HG03175 (cell line): ENCODE results near the gene NUP93.

Experiments used
- ATAC-seq: cut with Tn5 transposase; IDR thresholded peaks from one replicate; pipeline ENCODE4 v1.9.1; 2021; ENCODE audit warnings: mild to moderate bottlenecking, moderate library complexity; ENCODE audit not compliant: unreplicated experiment

Gene NUP93

GRCh38 chr16:56844056-56844455 is 114.1 kb downstream of the NUP93 start:
- ATAC-seq, result no peak

GRCh38 chr16:56847173-56847910 is 117.4 kb downstream of the NUP93 start:
- ATAC-seq, result no peak

- ATAC-seq, result no peak
Observed at GRCh38 chr16:56848029-56848936, 118.4 kb downstream of the NUP93 start.

GRCh38 chr16:56848955-56849689 is 119.2 kb downstream of the NUP93 start:
- no peak for ATAC-seq

- no peak for ATAC-seq
Observed at GRCh38 chr16:56849690-56850680, 120.1 kb downstream of the NUP93 start.

- ATAC-seq, result no peak
Observed at GRCh38 chr16:56851671-56852400, 121.9 kb downstream of the NUP93 start.

GRCh38 chr16:56852401-56852730 is 122.4 kb downstream of the NUP93 start:
- no peak for ATAC-seq

- ATAC-seq, result no peak
Observed at GRCh38 chr16:56852968-56853367, 123.0 kb downstream of the NUP93 start.

- ATAC-seq, result no peak
Observed at GRCh38 chr16:56855201-56855600, 125.3 kb downstream of the NUP93 start.

GRCh38 chr16:56855946-56856345 is 126.0 kb downstream of the NUP93 start:
- ATAC-seq, result no peak

GRCh38 chr16:56856876-56857447 is 127.0 kb downstream of the NUP93 start:
- ATAC-seq, result no peak

GRCh38 chr16:56858374-56858773 is 128.4 kb downstream of the NUP93 start:
- no peak for ATAC-seq

- no peak for ATAC-seq
Observed at GRCh38 chr16:56859636-56860035, 129.7 kb downstream of the NUP93 start.

- ATAC-seq, result peak; percentile 73
Observed at GRCh38 chr16:56860226-56861020, 130.5 kb downstream of the NUP93 start.

GRCh38 chr16:56861092-56861610 is 131.2 kb downstream of the NUP93 start:
- peak; percentile 14 for ATAC-seq

- ATAC-seq, result no peak
Observed at GRCh38 chr16:56861756-56862155, 131.8 kb downstream of the NUP93 start.

GRCh38 chr16:56862776-56863175 is 132.8 kb downstream of the NUP93 start:
- ATAC-seq, result no peak

GRCh38 chr16:56864960-56865359 is 135.0 kb downstream of the NUP93 start, which contains the start of gene SLC12A3:
Gene SLC12A3, plus strand, starts transcription at chr16:56865207. Its CDS starts 29 bp downstream, at chr16:56865236.
- ATAC-seq, result no peak
